ENCODE data around the gene AP3M1. TPM values are rescaled to one million over a fixed set of nuclear protein-coding genes. Genes with fewer than 3 reads are reported as not detected.

The AP3M1 gene
- total RNA-seq, 1 experiment from 2014 or later: 34.4 TPM

DNA sequence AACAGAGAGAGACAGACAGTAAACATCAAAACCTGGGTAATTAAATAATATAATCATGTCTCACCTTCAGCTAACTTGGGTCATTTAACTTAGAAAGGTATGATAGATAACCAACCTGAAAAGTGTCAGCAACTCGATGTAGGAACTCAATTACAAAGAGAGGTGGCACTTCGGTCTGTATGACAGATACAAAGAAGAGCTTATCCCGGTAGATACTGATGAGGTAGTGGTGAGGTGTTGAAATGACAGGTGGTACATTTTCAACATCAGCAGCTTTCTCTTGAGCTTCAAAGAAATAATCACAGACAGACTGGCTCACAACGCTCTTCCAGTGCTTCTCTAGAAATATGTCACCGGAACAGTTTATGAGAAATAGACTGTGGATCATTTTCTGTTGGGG is 12.6 kb downstream of the AP3M1 start:
- Histone ChIP-seq H3K27me3 (ENCODE audit: insufficient read depth, low read length) (no peaks in the 10 kb centered on the region), H3K36me3 (ENCODE audit: control insufficient read depth in 1 of 2, insufficient read depth in 2 of 2, low read length in 2 of 2) (peaks cover 37 to 39% of the 10 kb centered on the region in 2 experiments), H3K9me2 (ENCODE audit: insufficient read depth) (no peaks in the 10 kb centered on the region), H2AFZ (ENCODE audit: low read depth, low read length, poor library complexity, severe bottlenecking) (no peak overlapping the region), H3K4me1 (ENCODE audit: control insufficient read depth in 1 of 2, insufficient read depth in 2 of 2, low read length in 2 of 2) (no peaks in the 10 kb centered on the region), H4K20me1 (ENCODE audit: insufficient read depth) (no peaks in the 10 kb centered on the region), H3K9ac (ENCODE audit: low read length) (no peak overlapping the region), H3K9me3 (ENCODE audit: control insufficient read depth in 1 of 2, insufficient read depth in 1 of 2, low read depth in 1 of 2, low read length in 2 of 2) (no peaks in the 10 kb centered on the region), H3K79me2 (ENCODE audit: insufficient read depth, low read length) (peaks cover 31% of the 10 kb centered on the region), H3K4me2 (ENCODE audit: low read length) (no peak overlapping the region), H3K4me3 (replicated peaks in 1 of 2; ENCODE audit: low read depth in 1 of 2, low read length in 2 of 2) (no peak overlapping the region), H3K27ac (ENCODE audit: low read depth, low read length) (no peak overlapping the region)
- ChIA-PET CTCF (no interaction called here), RAD21 (ENCODE audit: low non-redundant PET in 1 of 2, low total read pairs in 2 of 2, uncharacterized antibody in 2 of 2, unreplicated experiment in 2 of 2) (no interaction called here), POLR2A (interaction anchor here (1.2 kb wide), 1 partner anchor 19 kb away, joined by 3 read pairs; no protein-coding TSS in a partner anchor)
- intact Hi-C loops (cut with micrococcal nuclease): no loop called here
- TF ChIP-seq YY1 (IDR thresholded peaks at IDR 0.05; ENCODE audit: extremely low read depth, insufficient replicate concordance, low read depth, low read length) (no peak), EZH2 (IDR thresholded peaks at IDR 0.05) (no peak), SP1 (IDR thresholded peaks at IDR 0.05; ENCODE audit: low read depth) (no peak), SIN3A (IDR thresholded peaks at IDR 0.05; ENCODE audit: low read depth) (no peak), EZH2phosphoT487 (IDR thresholded peaks at IDR 0.05; ENCODE audit: borderline replicate concordance) (no peak), POLR2A (IDR thresholded peaks at IDR 0.05; ENCODE audit: borderline replicate concordance, extremely low read depth, insufficient read depth, insufficient read length) (no peak), RAD21 (IDR thresholded peaks at IDR 0.05; ENCODE audit: low read depth) (no peak), TCF7L2 (IDR thresholded peaks at IDR 0.05; ENCODE audit: borderline replicate concordance, extremely low read depth, insufficient read depth, insufficient read length) (no peak), EGR1 (IDR thresholded peaks at IDR 0.05; ENCODE audit: low read depth) (no peak), ZNF274 (IDR thresholded peaks at IDR 0.05; ENCODE audit: low read depth, low read length) (no peak)
- TF ChIP-seq, protein P1, sequence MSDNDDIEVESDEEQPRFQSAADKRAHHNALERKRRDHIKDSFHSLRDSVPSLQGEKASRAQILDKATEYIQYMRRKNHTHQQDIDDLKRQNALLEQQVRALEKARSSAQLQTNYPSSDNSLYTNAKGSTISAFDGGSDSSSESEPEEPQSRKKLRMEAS (IDR thresholded peaks at IDR 0.05): no peak
- TF ChIP-seq, protein P2, sequence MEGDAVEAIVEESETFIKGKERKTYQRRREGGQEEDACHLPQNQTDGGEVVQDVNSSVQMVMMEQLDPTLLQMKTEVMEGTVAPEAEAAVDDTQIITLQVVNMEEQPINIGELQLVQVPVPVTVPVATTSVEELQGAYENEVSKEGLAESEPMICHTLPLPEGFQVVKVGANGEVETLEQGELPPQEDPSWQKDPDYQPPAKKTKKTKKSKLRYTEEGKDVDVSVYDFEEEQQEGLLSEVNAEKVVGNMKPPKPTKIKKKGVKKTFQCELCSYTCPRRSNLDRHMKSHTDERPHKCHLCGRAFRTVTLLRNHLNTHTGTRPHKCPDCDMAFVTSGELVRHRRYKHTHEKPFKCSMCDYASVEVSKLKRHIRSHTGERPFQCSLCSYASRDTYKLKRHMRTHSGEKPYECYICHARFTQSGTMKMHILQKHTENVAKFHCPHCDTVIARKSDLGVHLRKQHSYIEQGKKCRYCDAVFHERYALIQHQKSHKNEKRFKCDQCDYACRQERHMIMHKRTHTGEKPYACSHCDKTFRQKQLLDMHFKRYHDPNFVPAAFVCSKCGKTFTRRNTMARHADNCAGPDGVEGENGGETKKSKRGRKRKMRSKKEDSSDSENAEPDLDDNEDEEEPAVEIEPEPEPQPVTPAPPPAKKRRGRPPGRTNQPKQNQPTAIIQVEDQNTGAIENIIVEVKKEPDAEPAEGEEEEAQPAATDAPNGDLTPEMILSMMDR (IDR thresholded peaks at IDR 0.05 in 2 of 3, conservative IDR thresholded peaks at IDR 0.05 in 1 of 3; ENCODE audit: borderline replicate concordance in 1 of 3, insufficient read depth in 1 of 3, low read depth in 2 of 3, low read length in 2 of 3): no peak
- TF ChIP-seq, protein P3, sequence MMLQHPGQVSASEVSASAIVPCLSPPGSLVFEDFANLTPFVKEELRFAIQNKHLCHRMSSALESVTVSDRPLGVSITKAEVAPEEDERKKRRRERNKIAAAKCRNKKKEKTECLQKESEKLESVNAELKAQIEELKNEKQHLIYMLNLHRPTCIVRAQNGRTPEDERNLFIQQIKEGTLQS (IDR thresholded peaks at IDR 0.05): no peak
- ATAC-seq: no peak
- BruUV-seq (replicated peaks): no TSS peak
- DNase-seq (ENCODE audit: low read depth, low spot score): no peak

All from HCT116 (cell line).